GM12878 (cell line): ENCODE results near the gene TIAM1. TPM values are rescaled to one million over a fixed set of nuclear protein-coding genes. Genes with fewer than 3 reads are reported as not detected.

ENCODE experiments used
- ATAC-seq: fragments of 200-7000 bp; cut with Tn5 transposase; 3 replicates; pipeline ENCODE4 v1.9.1; 2020; ENCODE audit warnings: mild to moderate bottlenecking, moderate library complexity
- BruUV-seq: library from RNA; stranded (reverse); fragments of 400-500 nt; replicated peaks from 2 replicates; lab custom pipeline; 2021; lab: Mats Ljungman, UMichigan
- CTCF ChIA-PET: fragments of 300-600 bp; sonication (Branson Sonifier 250); formaldehyde crosslinking; extraction: SDS; loops from one replicate; lab custom pipeline; 2021; ENCODE audit warnings: inconsistent platforms; lab: Yijun Ruan, JAX
- POLR2A ChIA-PET: fragments of 350-600 bp; formaldehyde crosslinking; extraction: SDS; loops from one replicate; lab custom pipeline; 2021; ENCODE audit warnings: inconsistent platforms; lab: Charles Lee
- RAD21 ChIA-PET: fragments of 300-600 bp; sonication (Branson Sonifier 250); formaldehyde crosslinking; loops from one replicate; lab custom pipeline; 2023; ENCODE audit warnings: antibody characterized with exemption; ENCODE audit not compliant: unreplicated experiment; lab: Charles Lee
- SMC1A ChIA-PET: fragments of 300-600 bp; sonication (Branson Sonifier 250); formaldehyde crosslinking; loops from one replicate; lab custom pipeline; 2023; ENCODE audit not compliant: unreplicated experiment, uncharacterized antibody; lab: Charles Lee
- DNase-seq: peaks from one replicate; pipeline ENCODE4 v3.0.0-alpha.2; 2011; ENCODE audit warnings: low read depth, low spot score
- FAIRE-seq: peaks from 3 replicates; lab custom pipeline; 2011; peaks lifted over from hg19 to GRCh38; lab: Jason Lieb, UNC
- H2AFZ ChIP-seq: 2 replicates; pipeline ENCODE4 v1.6.0; 2011; ENCODE audit warnings: low read depth, low read length, control low read depth; ENCODE audit not compliant: control insufficient read depth
- H3K27ac ChIP-seq: 2 replicates; pipeline ENCODE4 v1.5.1; 2011; ENCODE audit warnings: control low read depth; ENCODE audit not compliant: control insufficient read depth, insufficient read depth
- H3K27me3 ChIP-seq, 2 experiments: replicated peaks in 1 of 2; 2 replicates each; pipeline versions ENCODE4 v1.6.0 to v1.6.1; 2011; ENCODE audit warnings: low read length in 1 of 2; ENCODE audit not compliant: control insufficient read depth in 2 of 2, insufficient read depth in 2 of 2
- H3K36me3 ChIP-seq, 2 experiments: 2 replicates each; pipeline ENCODE4 v1.5.1; 2011; ENCODE audit warnings: low read length in 1 of 2; ENCODE audit not compliant: control insufficient read depth in 2 of 2, insufficient read depth in 2 of 2
- H3K4me1 ChIP-seq: 2 replicates; pipeline ENCODE4 v1.6.1; 2011; ENCODE audit warnings: mild to moderate bottlenecking, low read length, moderate library complexity, mixed read lengths; ENCODE audit not compliant: control insufficient read depth, insufficient read depth
- H3K4me2 ChIP-seq: 2 replicates; pipeline ENCODE4 v1.6.0; 2011; ENCODE audit warnings: control low read depth; ENCODE audit not compliant: control insufficient read depth, insufficient read depth
- H3K4me3 ChIP-seq: fragments of 200-600 bp; sonication (generic); 2 replicates; pipeline ENCODE4 v1.5.1; 2016
- H3K79me2 ChIP-seq: 2 replicates; pipeline ENCODE4 v1.6.0; 2011; ENCODE audit warnings: low read length; ENCODE audit not compliant: control insufficient read depth, insufficient read depth
- H3K9ac ChIP-seq: 2 replicates; pipeline ENCODE4 v1.8.0; 2011; ENCODE audit warnings: low read length, control low read depth, mixed read lengths; ENCODE audit not compliant: control insufficient read depth, insufficient read depth
- H3K9me3 ChIP-seq: replicated peaks from 3 replicates; pipeline ENCODE4 v1.5.1; 2011; ENCODE audit warnings: mild to moderate bottlenecking, low read length; ENCODE audit not compliant: control insufficient read depth, insufficient read depth
- H4K20me1 ChIP-seq: 2 replicates; pipeline ENCODE4 v1.6.0; 2011; ENCODE audit not compliant: control insufficient read depth, insufficient read depth
- BHLHE40 ChIP-seq, 2 experiments: fragments of 450-650 bp in 1 of 2; IDR thresholded peaks; 2 replicates each; pipeline ENCODE4 v1.6.1; 2011 to 2017; ENCODE audit warnings: low read depth in 2 of 2, borderline replicate concordance in 1 of 2, improper control_type of control experiment in 1 of 2, low read length in 1 of 2, mild to moderate bottlenecking in 1 of 2
- CREM ChIP-seq: IDR thresholded peaks from 2 replicates; pipeline ENCODE4 v1.6.1; 2014; ENCODE audit warnings: antibody characterized with exemption, low read depth
- MTA3 ChIP-seq: IDR thresholded peaks from 2 replicates; pipeline ENCODE4 v1.6.1; 2012; ENCODE audit warnings: low read length, inconsistent platforms, borderline replicate concordance
- RCOR1 ChIP-seq: conservative IDR thresholded peaks from 2 replicates; pipeline ENCODE4 v1.6.1; 2012; ENCODE audit warnings: low read depth, low read length, improper control_type of control experiment
- RUNX3 ChIP-seq: IDR thresholded peaks from 2 replicates; pipeline ENCODE4 v1.6.1; 2012; ENCODE audit warnings: low read length, inconsistent platforms
- STAT1 ChIP-seq: fragments of 450-650 bp; conservative IDR thresholded peaks from 2 replicates; pipeline ENCODE4 v1.6.1; 2014; ENCODE audit warnings: antibody characterized with exemption, mild to moderate bottlenecking
- TBL1XR1 ChIP-seq: IDR thresholded peaks from 2 replicates; pipeline ENCODE4 v1.6.1; 2012; ENCODE audit warnings: low read depth, low read length, improper control_type of control experiment
- YY1 ChIP-seq: IDR thresholded peaks from 2 replicates; pipeline ENCODE4 v1.6.1; 2011; ENCODE audit warnings: low read depth, mild to moderate bottlenecking, low read length
- ZBTB4 ChIP-seq: fragments of 450-650 bp; formaldehyde crosslinking; IDR thresholded peaks from 2 replicates; pipeline ENCODE4 v1.4.0; 2022; ENCODE audit warnings: mild to moderate bottlenecking, moderate library complexity
- ZNF24 ChIP-seq: fragments of 450-650 bp; IDR thresholded peaks from 2 replicates; pipeline ENCODE4 v1.6.1; 2017; ENCODE audit warnings: antibody characterized with exemption, mild to moderate bottlenecking
- ZNF592 ChIP-seq: fragments of 450-650 bp; IDR thresholded peaks from 2 replicates; pipeline ENCODE4 v1.6.1; 2017; ENCODE audit warnings: mild to moderate bottlenecking, moderate library complexity
- ZNF687 ChIP-seq: fragments of 450-650 bp; IDR thresholded peaks from 2 replicates; pipeline ENCODE4 v1.6.1; 2017; ENCODE audit warnings: mild to moderate bottlenecking, moderate library complexity
- WGBS: methylation state at CpG from one replicate; pipeline ENCODE4 v1.1.6; 2016; ENCODE audit warnings: low lambda C conversion rate; ENCODE audit not compliant: insufficient replicate concordance, insufficient coverage; ENCODE audit errors: missing lambda C conversion rate; 5-methylcytosine and 5-hydroxymethylcytosine counted together
- in situ Hi-C: fragments of 300-500 bp; cut with MboI; formaldehyde crosslinking; loops from 9 replicates; pipeline ENCODE4 v1.14.3; 2018; ENCODE audit warnings: mixed read lengths
- intact Hi-C: fragments of 100-400 bp; cut with micrococcal nuclease; formaldehyde crosslinking; loops from one replicate; pipeline ENCODE4 v1.14.2; 2022; ENCODE audit not compliant: unreplicated experiment
- polyA plus RNA-seq, 11 experiments: library from polyadenylated mRNA; depleted of rRNA in 4 of 11; unstranded in 6 of 11; stranded (reverse) in 5 of 11; fragments of >200 nt; fragmentation: Nextera tagmentation in 4 of 11; fragmentation: Illumina TruSeq in 1 of 11; extraction: Ambion mirVana in 4 of 11; extraction: Trizol in 1 of 11; gene quantifications; 1 replicate in 1 of 11; 2 replicates in 10 of 11; pipeline versions ENCODE4 v1.2.1 to v1.2.3, GENCODE V29; 2011 to 2016; ENCODE audit warnings: inconsistent platforms in 2 of 11, missing spikeins in 2 of 11, low read depth in 1 of 11
- total RNA-seq, 4 experiments: library from RNA; depleted of rRNA in 3 of 4; stranded (reverse); fragments of >200 nt in 3 of 4; fragmentation: Illumina TruSeq in 1 of 4; extraction: Trizol in 1 of 4; gene quantifications; 2 replicates each; pipeline versions ENCODE4 v1.2.1 to v1.2.3, GENCODE V29; 2013 to 2021

TIAM1 gene
- total and polyA plus RNA-seq, 10 of the 15 experiments (the other 5 are each of a cell fraction or from before 2014, with no cell fraction given): 0.31 to 35.9 (median 0.78) TPM

- intact Hi-C loops (no loop called here), in situ Hi-C loops (no loop called here)
- H2AFZ ChIP-seq: no peak overlapping the region
- no peak overlapping the region for H3K9ac ChIP-seq
- ChIA-PET SMC1A (interaction anchor here (0.7 to 0.9 kb wide), 2 partner anchors 14 to 17 kb away, joined by 3 to 4 read pairs; no protein-coding TSS in a partner anchor), POLR2A (no interaction called here), RAD21 (no interaction called here), CTCF (no interaction called here)
- no peak overlapping the region for H3K4me2 ChIP-seq
- no peaks in the 10 kb centered on the region for H3K27me3 ChIP-seq
- H3K36me3 ChIP-seq: peaks cover 0 to 1% of the 10 kb centered on the region in 2 experiments; a peak in 1 of 4 replicates
- no peaks in the 10 kb centered on the region for H3K4me1 ChIP-seq
- H3K27ac ChIP-seq: no peak overlapping the region
- no peak for ATAC-seq
- H3K79me2 ChIP-seq: no peaks in the 10 kb centered on the region
- 60% methylated on average over 3 of the region's 3 CpGs for WGBS
- H3K4me3 ChIP-seq: no peak overlapping the region
- DNase-seq: no peak
- no TSS peak for BruUV-seq
- FAIRE-seq: no peak
- no peaks in the 10 kb centered on the region for H4K20me1 ChIP-seq
- no peaks in the 10 kb centered on the region for H3K9me3 ChIP-seq
- TF ChIP-seq ZNF24: no peak
- TF ChIP-seq TBL1XR1: no peak
- no peak for TF ChIP-seq MTA3
- no peak for TF ChIP-seq RUNX3
- no peak for TF ChIP-seq ZNF687
- no peak for TF ChIP-seq YY1
- TF ChIP-seq CREM: no peak
- TF ChIP-seq ZBTB4 (CRISPR knock-in tag): no peak
- no peak for TF ChIP-seq BHLHE40 (IDR thresholded peaks at IDR 0.05; ENCODE audit: borderline replicate concordance in 1 of 2, low read depth in 2 of 2, low read length in 1 of 2)
- TF ChIP-seq STAT1: no peak
- no peak for TF ChIP-seq RCOR1
- TF ChIP-seq ZNF592: no peak
These were observed 198.8 kb downstream of the TIAM1 start for GRCh38 chr21:31145274-31145673.
